Calu3 (cell line): ENCODE measurements around the gene LRRFIP2. TPM values are rescaled to one million over a fixed set of nuclear protein-coding genes. Genes with fewer than 3 reads are reported as not detected.

Experiments
- BruUV-seq: library from RNA; stranded (reverse); fragments of 400-500 nt; replicated peaks from 2 replicates; lab custom pipeline; 2021; lab: Mats Ljungman, UMichigan
- CTCF ChIA-PET: fragments of 300-600 bp; sonication (Branson Sonifier 250); formaldehyde crosslinking; loops from one replicate; lab custom pipeline; 2022; ENCODE audit warnings: antibody characterized with exemption; lab: Charles Lee
- DNase-seq: peaks from one replicate; pipeline ENCODE4 v3.0.0; 2022
- H3K27ac Mint-ChIP-seq: one replicate; pipeline ENCODE4 v1.8.0; 2022; ENCODE audit warnings: mixed read lengths; ENCODE audit not compliant: unreplicated experiment
- H3K27me3 Mint-ChIP-seq: one replicate; pipeline ENCODE4 v1.8.0; 2022; ENCODE audit warnings: mixed read lengths; ENCODE audit not compliant: unreplicated experiment
- H3K36me3 Mint-ChIP-seq: one replicate; pipeline ENCODE4 v1.8.0; 2022; ENCODE audit warnings: mild to moderate bottlenecking, moderate library complexity, mixed read lengths; ENCODE audit not compliant: insufficient read depth, unreplicated experiment
- H3K4me1 Mint-ChIP-seq: one replicate; pipeline ENCODE4 v1.8.0; 2022; ENCODE audit warnings: mild to moderate bottlenecking, low read depth, mixed read lengths; ENCODE audit not compliant: unreplicated experiment
- H3K4me3 Mint-ChIP-seq: one replicate; pipeline ENCODE4 v1.8.0; 2022; ENCODE audit warnings: mild to moderate bottlenecking, low read depth, moderate library complexity, mixed read lengths; ENCODE audit not compliant: unreplicated experiment
- H3K9me3 Mint-ChIP-seq: one replicate; pipeline ENCODE4 v1.8.0; 2022; ENCODE audit warnings: low read depth, mixed read lengths; ENCODE audit not compliant: unreplicated experiment
- intact Hi-C: fragments of 100-400 bp; cut with micrococcal nuclease; formaldehyde crosslinking; loops from one replicate; pipeline ENCODE4 v1.10.0; 2022; ENCODE audit not compliant: unreplicated experiment
- total RNA-seq: library from RNA; stranded (reverse); gene quantifications from 2 replicates; pipeline ENCODE4 v1.2.3, GENCODE V29; 2022
- TF ChIP-seq, protein P1 (sequence below): fragments of 200-600 bp; IDR thresholded peaks from one replicate; pipeline ENCODE4 v1.8.0; 2022; ENCODE audit warnings: antibody characterized with exemption; ENCODE audit not compliant: unreplicated experiment

Gene LRRFIP2
- total RNA-seq, 1 experiment from 2014 or later = 38.8 TPM

DNA sequence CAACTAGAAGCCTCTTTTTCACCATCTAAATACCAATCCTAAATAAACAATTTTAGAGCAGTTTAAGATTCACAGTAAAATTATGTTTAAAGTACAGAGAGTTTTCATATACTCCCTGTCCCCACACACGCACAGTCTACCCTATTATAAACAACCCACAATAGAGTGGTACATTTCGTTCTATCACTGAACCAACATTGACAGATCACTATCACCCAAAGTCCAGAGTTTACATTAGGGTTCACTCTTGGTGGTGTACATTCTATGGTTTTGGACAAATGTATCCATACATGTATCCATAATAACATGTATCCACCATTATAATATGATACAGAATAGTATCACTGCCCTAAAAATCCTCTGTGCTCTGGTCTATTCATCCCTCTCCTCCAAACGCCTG is 92.1 kb downstream of the LRRFIP2 start:
- no peaks in the 10 kb centered on the region for H3K4me1 Mint-ChIP-seq
- H3K27ac Mint-ChIP-seq = no peak overlapping the region
- no peak overlapping the region for H3K4me3 Mint-ChIP-seq
- H3K9me3 Mint-ChIP-seq = no peaks in the 10 kb centered on the region
- no peaks in the 10 kb centered on the region for H3K27me3 Mint-ChIP-seq
- H3K36me3 Mint-ChIP-seq = no peaks in the 10 kb centered on the region
- CTCF ChIA-PET = interaction anchor here (0.5 kb wide), 1 partner anchor 96 kb away, joined by 5 read pairs; no protein-coding TSS in a partner anchor
- TF ChIP-seq, protein P1, sequence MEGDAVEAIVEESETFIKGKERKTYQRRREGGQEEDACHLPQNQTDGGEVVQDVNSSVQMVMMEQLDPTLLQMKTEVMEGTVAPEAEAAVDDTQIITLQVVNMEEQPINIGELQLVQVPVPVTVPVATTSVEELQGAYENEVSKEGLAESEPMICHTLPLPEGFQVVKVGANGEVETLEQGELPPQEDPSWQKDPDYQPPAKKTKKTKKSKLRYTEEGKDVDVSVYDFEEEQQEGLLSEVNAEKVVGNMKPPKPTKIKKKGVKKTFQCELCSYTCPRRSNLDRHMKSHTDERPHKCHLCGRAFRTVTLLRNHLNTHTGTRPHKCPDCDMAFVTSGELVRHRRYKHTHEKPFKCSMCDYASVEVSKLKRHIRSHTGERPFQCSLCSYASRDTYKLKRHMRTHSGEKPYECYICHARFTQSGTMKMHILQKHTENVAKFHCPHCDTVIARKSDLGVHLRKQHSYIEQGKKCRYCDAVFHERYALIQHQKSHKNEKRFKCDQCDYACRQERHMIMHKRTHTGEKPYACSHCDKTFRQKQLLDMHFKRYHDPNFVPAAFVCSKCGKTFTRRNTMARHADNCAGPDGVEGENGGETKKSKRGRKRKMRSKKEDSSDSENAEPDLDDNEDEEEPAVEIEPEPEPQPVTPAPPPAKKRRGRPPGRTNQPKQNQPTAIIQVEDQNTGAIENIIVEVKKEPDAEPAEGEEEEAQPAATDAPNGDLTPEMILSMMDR = no peak
- DNase-seq = no peak
- intact Hi-C loops = no loop called here
- BruUV-seq = no TSS peak

DNA sequence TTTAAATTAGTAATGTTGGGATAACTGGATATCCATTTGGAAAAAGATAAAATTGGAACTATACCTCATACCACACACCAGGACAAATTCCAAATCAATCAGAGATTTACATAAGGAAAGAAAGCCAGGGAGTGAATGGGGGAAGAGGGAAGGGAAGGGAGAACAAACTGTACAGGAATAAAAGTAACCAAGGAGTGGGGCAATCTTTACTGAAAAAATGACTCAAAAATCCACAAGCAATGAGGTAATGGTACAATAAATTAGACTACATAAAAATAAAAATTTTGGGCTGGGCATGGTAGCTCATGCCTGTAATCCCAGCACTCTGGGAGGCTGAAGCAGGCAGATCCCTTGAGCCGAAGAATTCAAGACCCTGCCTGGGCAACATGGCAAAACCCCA is 98.4 kb downstream of the LRRFIP2 start:
- no TSS peak for BruUV-seq
- TF ChIP-seq, protein P1 = no peak
- intact Hi-C loops = no loop called here
- Mint-ChIP-seq H3K36me3 (peaks cover 8% of the 10 kb centered on the region), H3K4me3 (no peak overlapping the region), H3K9me3 (no peaks in the 10 kb centered on the region), H3K27me3 (no peaks in the 10 kb centered on the region), H3K27ac (no peak overlapping the region), H3K4me1 (no peaks in the 10 kb centered on the region)
- CTCF ChIA-PET = no interaction called here
- DNase-seq = no peak

DNA sequence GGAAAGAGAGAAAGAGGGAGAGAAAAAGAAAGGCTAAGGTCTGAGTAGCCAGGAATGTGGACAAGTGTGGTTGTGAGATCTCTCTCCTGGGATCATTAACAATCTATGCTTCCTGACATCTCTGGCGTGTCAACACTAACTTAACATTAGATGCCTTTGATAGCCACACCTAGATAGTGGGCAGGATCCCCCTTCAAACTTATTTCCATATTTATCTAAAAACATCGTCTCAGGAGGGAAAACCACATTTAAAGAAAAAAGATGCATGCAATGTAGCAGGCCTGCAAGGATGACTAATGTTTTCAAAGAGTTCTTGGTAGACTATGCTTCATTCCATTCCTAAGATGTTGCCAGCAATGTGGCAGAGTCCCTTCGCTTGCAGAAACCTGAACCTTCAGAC is 100.2 kb downstream of the LRRFIP2 start:
- Mint-ChIP-seq H3K27me3 (no peaks in the 10 kb centered on the region), H3K27ac (no peak overlapping the region), H3K4me1 (no peaks in the 10 kb centered on the region), H3K36me3 (peaks cover 8% of the 10 kb centered on the region), H3K9me3 (no peaks in the 10 kb centered on the region), H3K4me3 (no peak overlapping the region)
- CTCF ChIA-PET = no interaction called here
- intact Hi-C loops = no loop called here
- TF ChIP-seq, protein P1 = no peak
- BruUV-seq = no TSS peak
- DNase-seq = no peak

DNA sequence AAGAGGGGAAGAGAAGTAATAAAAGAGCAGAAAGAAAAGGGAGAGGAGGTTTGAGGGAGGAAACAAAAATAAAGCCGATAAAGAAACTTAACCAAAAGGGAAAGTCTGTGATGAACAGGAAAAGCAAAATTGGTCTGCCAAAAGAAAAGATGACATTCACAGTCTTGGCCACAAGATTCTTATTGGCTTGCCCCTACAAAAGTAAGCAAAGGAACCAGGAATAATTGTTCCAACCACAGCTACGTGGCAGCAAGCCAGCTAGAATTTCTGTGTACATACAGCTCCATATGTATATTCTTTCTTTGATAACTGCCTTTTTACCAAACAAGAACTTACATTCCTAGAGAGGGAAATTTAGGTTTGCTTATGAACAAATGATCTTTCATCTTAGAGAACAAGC is 101.5 kb downstream of the LRRFIP2 start:
- no TSS peak for BruUV-seq
- DNase-seq = peak; percentile 24

More for the DNA sequence above, 101.5 kb downstream of the LRRFIP2 start:
- Mint-ChIP-seq H3K9me3 (no peaks in the 10 kb centered on the region), H3K4me1 (no peaks in the 10 kb centered on the region), H3K27me3 (no peaks in the 10 kb centered on the region), H3K4me3 (no peak overlapping the region), H3K36me3 (peaks cover 8% of the 10 kb centered on the region), H3K27ac (no peak overlapping the region)
- CTCF ChIA-PET = no interaction called here
- intact Hi-C loops = no loop called here
- TF ChIP-seq, protein P1 = no peak
